Suprapubic skin (tissue), 4 donors: ENCODE data around the gene KRTAP17-1. TPM values are rescaled to one million over a fixed set of nuclear protein-coding genes. Genes with fewer than 3 reads are reported as not detected.

Experiments
- DNase-seq, 2 donors: peaks; one replicate each; pipeline ENCODE4 v3.0.0-alpha.2; 2019; ENCODE audit warnings: low spot score in 2 of 2
- H3K27ac ChIP-seq: fragments of 200-600 bp; sonication (generic); one replicate; pipeline ENCODE4 v1.5.1; 2019
- H3K27me3 ChIP-seq: fragments of 200-600 bp; sonication (generic); one replicate; pipeline ENCODE4 v1.5.1; 2019
- H3K36me3 ChIP-seq: fragments of 200-600 bp; sonication (generic); one replicate; pipeline ENCODE4 v1.5.1; 2019
- H3K4me1 ChIP-seq: fragments of 200-600 bp; sonication (generic); one replicate; pipeline ENCODE4 v1.5.1; 2019
- H3K4me3 ChIP-seq: fragments of 200-600 bp; sonication (generic); one replicate; pipeline ENCODE4 v1.5.1; 2019; ENCODE audit warnings: mild to moderate bottlenecking
- H3K9me3 ChIP-seq: fragments of 200-600 bp; sonication (generic); one replicate; pipeline ENCODE4 v1.5.1; 2019
- EP300 ChIP-seq: sonication (generic); formaldehyde crosslinking; IDR thresholded peaks from one replicate; pipeline ENCODE4 v1.6.1; 2017; ENCODE audit warnings: antibody characterized with exemption
- POLR2A ChIP-seq, 2 donors: fragments of 450-650 bp; IDR thresholded peaks; one replicate each; pipeline ENCODE4 v1.6.1; 2017; ENCODE audit warnings: antibody characterized with exemption in 2 of 2, mild to moderate bottlenecking in 2 of 2, moderate library complexity in 2 of 2
- POLR2AphosphoS5 ChIP-seq, 3 donors: sonication (generic); formaldehyde crosslinking; IDR thresholded peaks; one replicate each; pipeline ENCODE4 v1.6.1; 2017; ENCODE audit warnings: antibody characterized with exemption in 3 of 3
- WGBS: methylation state at CpG from one replicate; pipeline ENCODE4 v1.1.5; 2018; 5-methylcytosine and 5-hydroxymethylcytosine counted together
- total RNA-seq, 4 donors: library from RNA; depleted of rRNA; stranded (reverse); fragments of >200 nt; gene quantifications; one replicate each; pipeline ENCODE4 v1.1.0, GENCODE V29; 2016
- TF ChIP-seq, protein P1 (sequence below), 2 donors: fragments of 200-600 bp in 1 of 2; fragments of 450-650 bp in 1 of 2; sonication (generic) in 1 of 2; IDR thresholded peaks; one replicate each; pipeline ENCODE4 v1.5.1; 2016 to 2019; ENCODE audit warnings: antibody characterized with exemption in 2 of 2, mild to moderate bottlenecking in 1 of 2, moderate library complexity in 1 of 2

Gene KRTAP17-1
- total RNA-seq, 4 donors from 2014 or later = 8.0 to 81.5 (median 24.2) TPM; not detected in 1

- Histone ChIP-seq H3K27ac (no peak overlapping the region), H3K36me3 (no peaks in the 10 kb centered on the region), H3K4me1 (no peaks in the 10 kb centered on the region), H3K4me3 (no peak overlapping the region), H3K27me3 (peaks cover 9% of the 10 kb centered on the region), H3K9me3 (no peaks in the 10 kb centered on the region)
- 92% methylated on average over 3 of the region's 3 CpGs for WGBS
- no peak for DNase-seq
- TF ChIP-seq POLR2A (IDR thresholded peaks at IDR 0.05) (no peak), EP300 (no peak), POLR2AphosphoS5 (IDR thresholded peaks at IDR 0.05) (no peak)
- TF ChIP-seq, protein P1, sequence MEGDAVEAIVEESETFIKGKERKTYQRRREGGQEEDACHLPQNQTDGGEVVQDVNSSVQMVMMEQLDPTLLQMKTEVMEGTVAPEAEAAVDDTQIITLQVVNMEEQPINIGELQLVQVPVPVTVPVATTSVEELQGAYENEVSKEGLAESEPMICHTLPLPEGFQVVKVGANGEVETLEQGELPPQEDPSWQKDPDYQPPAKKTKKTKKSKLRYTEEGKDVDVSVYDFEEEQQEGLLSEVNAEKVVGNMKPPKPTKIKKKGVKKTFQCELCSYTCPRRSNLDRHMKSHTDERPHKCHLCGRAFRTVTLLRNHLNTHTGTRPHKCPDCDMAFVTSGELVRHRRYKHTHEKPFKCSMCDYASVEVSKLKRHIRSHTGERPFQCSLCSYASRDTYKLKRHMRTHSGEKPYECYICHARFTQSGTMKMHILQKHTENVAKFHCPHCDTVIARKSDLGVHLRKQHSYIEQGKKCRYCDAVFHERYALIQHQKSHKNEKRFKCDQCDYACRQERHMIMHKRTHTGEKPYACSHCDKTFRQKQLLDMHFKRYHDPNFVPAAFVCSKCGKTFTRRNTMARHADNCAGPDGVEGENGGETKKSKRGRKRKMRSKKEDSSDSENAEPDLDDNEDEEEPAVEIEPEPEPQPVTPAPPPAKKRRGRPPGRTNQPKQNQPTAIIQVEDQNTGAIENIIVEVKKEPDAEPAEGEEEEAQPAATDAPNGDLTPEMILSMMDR (IDR thresholded peaks at IDR 0.05) = no peak
Observed at GRCh38 chr17:41267711-41268110, 47.8 kb downstream of the KRTAP17-1 start.

DNA sequence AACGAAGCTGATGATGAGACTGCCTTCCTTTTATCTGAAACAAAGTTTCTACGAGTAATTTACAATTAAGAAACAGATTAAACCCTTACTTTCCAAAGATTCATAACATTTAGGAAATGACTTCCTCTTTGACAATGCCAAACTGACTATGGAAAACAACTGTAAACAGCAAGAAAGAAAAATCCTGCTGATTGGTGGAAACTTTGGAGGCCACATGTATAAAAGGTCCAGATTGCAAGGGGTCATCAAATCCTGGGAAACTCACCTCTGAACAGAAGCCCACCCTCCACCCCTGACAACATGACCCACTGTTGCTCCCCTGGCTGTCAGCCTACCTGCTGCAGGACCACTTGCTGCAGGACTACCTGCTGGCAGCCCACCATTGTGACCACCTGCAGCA is 50.4 kb downstream of the KRTAP17-1 start, which contains the start of gene KRTAP9-6:
TSS of gene KRTAP9-6 (plus strand) at position 301 of the 400 bp plus-strand sequence. CDS start at position 301, 0 bp downstream.
- no peak within 1 kb of the TSS for H3K4me3 ChIP-seq
- WGBS = 55% methylated on average over 2 of the region's 2 CpGs
- H3K36me3 ChIP-seq = no peaks in the 10 kb centered on the region
- TF ChIP-seq, protein P1 (IDR thresholded peaks at IDR 0.05) = no peak
- no peak for TF ChIP-seq POLR2AphosphoS5 (IDR thresholded peaks at IDR 0.05)
- no peak for TF ChIP-seq EP300
- no peak for TF ChIP-seq POLR2A (IDR thresholded peaks at IDR 0.05)
- no peaks in the 10 kb centered on the region for H3K4me1 ChIP-seq
- DNase-seq = no peak
- no peaks in the 10 kb centered on the region for H3K9me3 ChIP-seq
- H3K27me3 ChIP-seq = peaks cover 15% of the 10 kb centered on the region
- H3K27ac ChIP-seq = no peak within 1 kb of the TSS

Other genes with a start within 250 kb of the KRTAP17-1 start
- 10 to 100 TPM in 2 of 4 donors, 1 to 10 TPM in 1, not detected in 1; 6.5 to 76.9 (median 13.4) TPM for gene KRTAP2-4, start 249.8 kb downstream of the KRTAP17-1 start, total RNA-seq
- 10 to 100 TPM in 1 of 4 donors, 1 to 10 TPM in 2, not detected in 1; 7.9 to 50.0 (median 8.5) TPM for gene KRTAP4-7, start 231.6 kb downstream of the KRTAP17-1 start, total RNA-seq
- 10 to 100 TPM in 2 of 4 donors, 1 to 10 TPM in 1, not detected in 1; 4.4 to 15.2 (median 13.6) TPM for gene KRTAP4-8, start 217.6 kb downstream of the KRTAP17-1 start, total RNA-seq
- gene KRTAP4-16, start 213.5 kb downstream of the KRTAP17-1 start, total RNA-seq = not detected
- gene KRTAP4-9, start 210.3 kb downstream of the KRTAP17-1 start, total RNA-seq = 10 to 100 TPM in 3 of 4 donors, not detected in 1; 10.1 to 58.8 (median 13.1) TPM
- 10 to 100 TPM in 1 of 4 donors, 1 to 10 TPM in 2, not detected in 1; 4.3 to 23.4 (median 5.6) TPM for gene KRTAP4-11, start 197.3 kb downstream of the KRTAP17-1 start, total RNA-seq
- gene KRTAP4-12, start 191.5 kb downstream of the KRTAP17-1 start, total RNA-seq = 10 to 100 TPM in 1 of 4 donors, 1 to 10 TPM in 2, not detected in 1; 6.1 to 54.5 (median 8.3) TPM
- gene KRTAP4-6, start 175.2 kb downstream of the KRTAP17-1 start, total RNA-seq = 10 to 100 TPM in 2 of 4 donors, 1 to 10 TPM in 1, not detected in 1; 9.0 to 45.0 (median 13.0) TPM
- 10 to 100 TPM in 1 of 4 donors, 1 to 10 TPM in 2, not detected in 1; 1.1 to 19.2 (median 2.2) TPM for gene KRTAP4-5, start 165.9 kb downstream of the KRTAP17-1 start, total RNA-seq
- gene KRTAP4-4, start 155.0 kb downstream of the KRTAP17-1 start, total RNA-seq = 10 to 100 TPM in 2 of 4 donors, 1 to 10 TPM in 1, not detected in 1; 7.7 to 81.7 (median 24.6) TPM
- 10 to 100 TPM in 2 of 4 donors, 1 to 10 TPM in 1, not detected in 1; 9.0 to 35.4 (median 16.4) TPM for gene KRTAP4-3, start 147.5 kb downstream of the KRTAP17-1 start, total RNA-seq
- gene KRTAP4-2, start 137.5 kb downstream of the KRTAP17-1 start, total RNA-seq = 10 to 100 TPM in 3 of 4 donors, not detected in 1; 16.1 to 86.3 (median 16.3) TPM
- 10 to 100 TPM in 2 of 4 donors, 1 to 10 TPM in 1, not detected in 1; 4.2 to 51.7 (median 16.7) TPM for gene KRTAP4-1, start 130.8 kb downstream of the KRTAP17-1 start, total RNA-seq
- 1 to 10 TPM in 1 of 4 donors, not detected in 3; 1.1 TPM for gene KRTAP9-1, start 125.8 kb downstream of the KRTAP17-1 start, total RNA-seq
- 100 to 1,000 TPM in 1 of 4 donors, 10 to 100 TPM in 2, not detected in 1; 36.3 to 127 (median 60.8) TPM for gene KRTAP9-2, start 89.1 kb downstream of the KRTAP17-1 start, total RNA-seq
- gene KRTAP9-3, start 83.3 kb downstream of the KRTAP17-1 start, total RNA-seq = 100 to 1,000 TPM in 1 of 4 donors, 10 to 100 TPM in 2, not detected in 1; 29.0 to 178 (median 61.4) TPM
- 10 to 100 TPM in 3 of 4 donors, not detected in 1; 27.1 to 89.8 (median 46.6) TPM for gene KRTAP9-8, start 77.7 kb downstream of the KRTAP17-1 start, total RNA-seq
- 100 to 1,000 TPM in 1 of 4 donors, 10 to 100 TPM in 2, not detected in 1; 18.8 to 103 (median 50.1) TPM for gene KRTAP9-4, start 66.0 kb downstream of the KRTAP17-1 start, total RNA-seq
- gene KRTAP9-9, start 60.3 kb downstream of the KRTAP17-1 start, total RNA-seq = 10 to 100 TPM in 3 of 4 donors, not detected in 1; 14.3 to 53.1 (median 23.9) TPM
- gene KRTAP9-6, start 50.3 kb downstream of the KRTAP17-1 start, total RNA-seq = 1 to 10 TPM in 1 of 4 donors, under 1 TPM in 1, not detected in 2; 0.52 to 7.1 TPM
- gene KRTAP9-7, start 40.0 kb downstream of the KRTAP17-1 start, total RNA-seq = 10 to 100 TPM in 1 of 4 donors, 1 to 10 TPM in 1, not detected in 2; 10.0 to 20.3 TPM
- 1 to 10 TPM in 2 of 4 donors, under 1 TPM in 1, not detected in 1; 0.85 to 3.4 (median 2.2) TPM for gene KRTAP29-1, start 12.9 kb downstream of the KRTAP17-1 start, total RNA-seq
- 10 to 100 TPM in 1 of 4 donors, 1 to 10 TPM in 2, not detected in 1; 2.2 to 22.0 (median 4.0) TPM for gene KRTAP16-1, start 6.4 kb downstream of the KRTAP17-1 start, total RNA-seq
- gene KRT33A, start 35.1 kb upstream of the KRTAP17-1 start, total RNA-seq = 100 to 1,000 TPM in 1 of 4 donors, 10 to 100 TPM in 1, 1 to 10 TPM in 2; 1.2 to 144 (median 8.3) TPM
- 100 to 1,000 TPM in 1 of 4 donors, 10 to 100 TPM in 2, not detected in 1; 10.7 to 194 (median 27.9) TPM for gene KRT33B, start 54.1 kb upstream of the KRTAP17-1 start, total RNA-seq
- gene KRT34, start 66.6 kb upstream of the KRTAP17-1 start, total RNA-seq = 100 to 1,000 TPM in 1 of 4 donors, 10 to 100 TPM in 2, under 1 TPM in 1; 0.56 to 117 (median 22.2) TPM
- 100 to 1,000 TPM in 1 of 4 donors, 10 to 100 TPM in 3; 38.5 to 618 (median 84.8) TPM for gene KRT31, start 81.9 kb upstream of the KRTAP17-1 start, total RNA-seq
- gene KRT37, start 108.9 kb upstream of the KRTAP17-1 start, total RNA-seq = 1 to 10 TPM in 1 of 4 donors, under 1 TPM in 1, not detected in 2; 0.53 to 7.1 TPM
- 10 to 100 TPM in 1 of 4 donors, 1 to 10 TPM in 2, not detected in 1; 1.6 to 21.6 (median 3.9) TPM for gene KRT38, start 125.3 kb upstream of the KRTAP17-1 start, total RNA-seq
- gene KRT32, start 151.7 kb upstream of the KRTAP17-1 start, total RNA-seq = 10 to 100 TPM in 3 of 4 donors, under 1 TPM in 1; 0.40 to 71.2 (median 14.8) TPM
- 100 to 1,000 TPM in 1 of 4 donors, 10 to 100 TPM in 2, 1 to 10 TPM in 1; 2.5 to 156 (median 38.8) TPM for gene KRT35, start 165.4 kb upstream of the KRTAP17-1 start, total RNA-seq
- 1 to 10 TPM in 2 of 4 donors, under 1 TPM in 1, not detected in 1; 0.79 to 3.9 (median 1.2) TPM for gene KRT36, start 174.2 kb upstream of the KRTAP17-1 start, total RNA-seq
- under 1 TPM in 1 of 4 donors, not detected in 3; 0.51 TPM for gene KRT13, start 189.9 kb upstream of the KRTAP17-1 start, total RNA-seq
- 1,000 to 10,000 TPM in 3 of 4 donors, 100 to 1,000 TPM in 1; 690 to 2,507 (median 1,431) TPM for gene KRT15, start 203.2 kb upstream of the KRTAP17-1 start, total RNA-seq
- gene KRT19, start 212.6 kb upstream of the KRTAP17-1 start, total RNA-seq = 100 to 1,000 TPM; 180 to 307 (median 215) TPM